Panc1 (cell line): ENCODE measurements around the gene CXCL6.

Experiments used
- CTCF ChIP-seq: fragments of 450-650 bp; IDR thresholded peaks from 2 replicates; pipeline ENCODE4 v1.5.1; 2017; ENCODE audit warnings: mild to moderate bottlenecking
- POLR2AphosphoS5 ChIP-seq: IDR thresholded peaks from 2 replicates; pipeline ENCODE4 v1.6.1; 2012; ENCODE audit warnings: mild to moderate bottlenecking, low read depth, low read length, moderate library complexity
- SIN3A ChIP-seq: IDR thresholded peaks from 2 replicates; pipeline ENCODE4 v1.6.1; 2012; ENCODE audit warnings: low read depth, mild to moderate bottlenecking, low read length, moderate library complexity, borderline replicate concordance; ENCODE audit not compliant: insufficient read depth
- TCF7L2 ChIP-seq: IDR thresholded peaks from 2 replicates; pipeline ENCODE4 v1.6.1; 2011; ENCODE audit warnings: mild to moderate bottlenecking, low read depth, low read length, inconsistent platforms
- TF ChIP-seq, protein P1 (sequence below), 2 experiments: IDR thresholded peaks; 2 replicates each; pipeline ENCODE4 v1.6.1; 2011 to 2012; ENCODE audit warnings: low read depth in 2 of 2, control low read depth in 1 of 2, low read length in 1 of 2, mild to moderate bottlenecking in 1 of 2, moderate library complexity in 1 of 2; ENCODE audit not compliant: insufficient read depth in 1 of 2

- no peak for TF ChIP-seq CTCF
- no peak for TF ChIP-seq POLR2AphosphoS5
- TF ChIP-seq TCF7L2 = no peak
- TF ChIP-seq, protein P1, sequence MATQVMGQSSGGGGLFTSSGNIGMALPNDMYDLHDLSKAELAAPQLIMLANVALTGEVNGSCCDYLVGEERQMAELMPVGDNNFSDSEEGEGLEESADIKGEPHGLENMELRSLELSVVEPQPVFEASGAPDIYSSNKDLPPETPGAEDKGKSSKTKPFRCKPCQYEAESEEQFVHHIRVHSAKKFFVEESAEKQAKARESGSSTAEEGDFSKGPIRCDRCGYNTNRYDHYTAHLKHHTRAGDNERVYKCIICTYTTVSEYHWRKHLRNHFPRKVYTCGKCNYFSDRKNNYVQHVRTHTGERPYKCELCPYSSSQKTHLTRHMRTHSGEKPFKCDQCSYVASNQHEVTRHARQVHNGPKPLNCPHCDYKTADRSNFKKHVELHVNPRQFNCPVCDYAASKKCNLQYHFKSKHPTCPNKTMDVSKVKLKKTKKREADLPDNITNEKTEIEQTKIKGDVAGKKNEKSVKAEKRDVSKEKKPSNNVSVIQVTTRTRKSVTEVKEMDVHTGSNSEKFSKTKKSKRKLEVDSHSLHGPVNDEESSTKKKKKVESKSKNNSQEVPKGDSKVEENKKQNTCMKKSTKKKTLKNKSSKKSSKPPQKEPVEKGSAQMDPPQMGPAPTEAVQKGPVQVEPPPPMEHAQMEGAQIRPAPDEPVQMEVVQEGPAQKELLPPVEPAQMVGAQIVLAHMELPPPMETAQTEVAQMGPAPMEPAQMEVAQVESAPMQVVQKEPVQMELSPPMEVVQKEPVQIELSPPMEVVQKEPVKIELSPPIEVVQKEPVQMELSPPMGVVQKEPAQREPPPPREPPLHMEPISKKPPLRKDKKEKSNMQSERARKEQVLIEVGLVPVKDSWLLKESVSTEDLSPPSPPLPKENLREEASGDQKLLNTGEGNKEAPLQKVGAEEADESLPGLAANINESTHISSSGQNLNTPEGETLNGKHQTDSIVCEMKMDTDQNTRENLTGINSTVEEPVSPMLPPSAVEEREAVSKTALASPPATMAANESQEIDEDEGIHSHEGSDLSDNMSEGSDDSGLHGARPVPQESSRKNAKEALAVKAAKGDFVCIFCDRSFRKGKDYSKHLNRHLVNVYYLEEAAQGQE (IDR thresholded peaks at IDR 0.05; ENCODE audit: insufficient read depth in 1 of 2, low read depth in 2 of 2, low read length in 1 of 2) = no peak
- TF ChIP-seq SIN3A = no peak
Measured at GRCh38 chr4:73868206-73869129, 32.0 kb downstream of the CXCL6 start.
